ENCODE results near the gene CMTM3. TPM values are rescaled to one million over a fixed set of nuclear protein-coding genes. Genes with fewer than 3 reads are reported as not detected.

CMTM3 gene
- total and polyA plus RNA-seq, 4 donors: 1.6 to 12.2 (median 4.6) TPM

GRCh38 chr16:66616592-66616991, 12.1 kb downstream of the CMTM3 start:
- Histone ChIP-seq H3K9ac (ENCODE audit: low read depth in 1 of 2, low read length in 2 of 2) (peak overlapping the region in 1 of 2 donors; percentile 43), H3K27ac (ENCODE audit: low read depth in 1 of 2, low read length in 2 of 2) (peak overlapping the region; percentile 9 to 59), H3K4me1 (ENCODE audit: control insufficient read depth in 4 of 4, insufficient read depth in 4 of 4, low read length in 3 of 4) (peaks cover 4 to 31% (median 19%) of the 10 kb centered on the region in 4 donors), H3K36me3 (ENCODE audit: control insufficient read depth in 4 of 4, insufficient read depth in 3 of 4, low read depth in 1 of 4, low read length in 3 of 4) (peaks cover 0 to 3% (median 0%) of the 10 kb centered on the region in 4 donors), H3K4me3 (ENCODE audit: low read depth in 1 of 3, low read length in 3 of 3) (no peak overlapping the region), H3K27me3 (ENCODE audit: control insufficient read depth in 4 of 4, insufficient read depth in 4 of 4, low read length in 3 of 4) (no peaks in the 10 kb centered on the region), H3K9me3 (ENCODE audit: control insufficient read depth in 4 of 4, low read length in 3 of 4) (no peaks in the 10 kb centered on the region)
- no peak for TF ChIP-seq NR2F2 (IDR thresholded peaks at IDR 0.05)
- no peak for TF ChIP-seq RAD21 (IDR thresholded peaks at IDR 0.05)
- no peak for TF ChIP-seq FOXA1 (IDR thresholded peaks at IDR 0.05)
- TF ChIP-seq ATF3 (IDR thresholded peaks at IDR 0.05): no peak
- no peak for TF ChIP-seq ZBTB33 (IDR thresholded peaks at IDR 0.05)
- TF ChIP-seq GABPA (IDR thresholded peaks at IDR 0.05 in 1 of 2, conservative IDR thresholded peaks at IDR 0.05 in 1 of 2): no peak
- no peak for TF ChIP-seq SP1 (IDR thresholded peaks at IDR 0.05)
- no peak for TF ChIP-seq RXRA (IDR thresholded peaks at IDR 0.05)
- no peak for TF ChIP-seq REST (IDR thresholded peaks at IDR 0.05)
- no peak for DNase-seq (ENCODE audit: low spot score)
- WGBS: 69% methylated on average over 9 of the region's 9 CpGs

GRCh38 chr16:66617010-66617434, 12.5 kb downstream of the CMTM3 start:
- H3K27ac ChIP-seq (ENCODE audit: low read depth in 1 of 2, low read length in 2 of 2): peak overlapping the region; percentile 9 to 59
- peak; percentile 54 to 79 for TF ChIP-seq RXRA (IDR thresholded peaks at IDR 0.05)
- TF ChIP-seq NR2F2 (IDR thresholded peaks at IDR 0.05): no peak
- peak in 1 of 2 donors; percentile 56 for TF ChIP-seq EGR1 (IDR thresholded peaks at IDR 0.05; ENCODE audit: low read depth in 2 of 2)
- TF ChIP-seq TAF1 (conservative IDR thresholded peaks at IDR 0.05): no peak
- TF ChIP-seq FOXA2 (IDR thresholded peaks at IDR 0.05): peak; percentile 20
- TF ChIP-seq GABPA (IDR thresholded peaks at IDR 0.05 in 1 of 2, conservative IDR thresholded peaks at IDR 0.05 in 1 of 2): no peak
- TF ChIP-seq RAD21 (IDR thresholded peaks at IDR 0.05): peak; percentile 14 to 25
- no peak for TF ChIP-seq ATF3 (IDR thresholded peaks at IDR 0.05)
- TF ChIP-seq FOXA1 (IDR thresholded peaks at IDR 0.05): peak; percentile 15
- TF ChIP-seq CTCF (IDR thresholded peaks at IDR 0.05; ENCODE audit: low read depth, low read length, missing input control): no peak
- no peak for TF ChIP-seq ZBTB33 (IDR thresholded peaks at IDR 0.05)
- peak; percentile 87 to 94 for TF ChIP-seq HNF4A (conservative IDR thresholded peaks at IDR 0.05)
- TF ChIP-seq MAX (IDR thresholded peaks at IDR 0.05): no peak
- peak in 1 of 2 donors; percentile 84 for TF ChIP-seq JUND (IDR thresholded peaks at IDR 0.05)
- no peak for TF ChIP-seq HNF4G (IDR thresholded peaks at IDR 0.05)
- TF ChIP-seq REST (IDR thresholded peaks at IDR 0.05): peak; percentile 37

More at GRCh38 chr16:66617010-66617434, 12.5 kb downstream of the CMTM3 start:
- H3K27me3 ChIP-seq (ENCODE audit: control insufficient read depth in 4 of 4, insufficient read depth in 4 of 4, low read length in 3 of 4): no peaks in the 10 kb centered on the region
- H3K4me1 ChIP-seq (ENCODE audit: control insufficient read depth in 4 of 4, insufficient read depth in 4 of 4, low read length in 3 of 4): peaks cover 4 to 31% (median 19%) of the 10 kb centered on the region in 4 donors
- no peak overlapping the region for H3K4me3 ChIP-seq (ENCODE audit: low read depth in 1 of 3, low read length in 3 of 3)
- no peak for DNase-seq (ENCODE audit: low spot score)
- H3K9me3 ChIP-seq (ENCODE audit: control insufficient read depth in 4 of 4, low read length in 3 of 4): no peaks in the 10 kb centered on the region
- H3K36me3 ChIP-seq (ENCODE audit: control insufficient read depth in 4 of 4, insufficient read depth in 3 of 4, low read depth in 1 of 4, low read length in 3 of 4): peaks cover 0 to 3% (median 1%) of the 10 kb centered on the region in 4 donors
- 35% methylated on average over 2 of the region's 2 CpGs for WGBS
- H3K9ac ChIP-seq (ENCODE audit: low read depth in 1 of 2, low read length in 2 of 2): peak overlapping the region in 1 of 2 donors; percentile 43

Measured in liver (tissue), 9 donors.